H1 (cell line): ENCODE results near the gene MRFAP1L1. TPM values are rescaled to one million over a fixed set of nuclear protein-coding genes. Genes with fewer than 3 reads are reported as not detected.

Experiments used
- CTBP2 ChIP-seq: IDR thresholded peaks from 2 replicates; pipeline ENCODE4 v1.7.0; 2011; ENCODE audit warnings: borderline replicate concordance, mild to moderate bottlenecking, moderate library complexity, mixed read lengths, low read length; ENCODE audit not compliant: insufficient read depth, insufficient read length
- EP300 ChIP-seq, 2 experiments: IDR thresholded peaks; 1 replicate in 1 of 2; 2 replicates in 1 of 2; pipeline ENCODE4 v1.6.1; 2011 to 2012; ENCODE audit warnings: low read depth in 2 of 2, low read length in 2 of 2, mild to moderate bottlenecking in 2 of 2, borderline replicate concordance in 1 of 2, inconsistent platforms in 1 of 2, moderate library complexity in 1 of 2
- SAP30 ChIP-seq: fragments of 300-600 bp; sonication (generic); IDR thresholded peaks from 2 replicates; pipeline ENCODE4 v1.7.1; 2012; ENCODE audit warnings: low read length, moderate library complexity, mild to moderate bottlenecking, inconsistent platforms; ENCODE audit not compliant: insufficient read depth, insufficient replicate concordance
- polyA plus RNA-seq, 7 experiments: library from polyadenylated mRNA; depleted of rRNA in 3 of 7; stranded (reverse) in 5 of 7; unstranded in 2 of 7; fragments of >200 nt in 5 of 7; fragments of 200-250 nt in 2 of 7; gene quantifications; 1 replicate in 5 of 7; 2 replicates in 1 of 7; 4 replicates in 1 of 7; pipeline versions ENCODE4 v1.2.1 to v1.2.3, GENCODE V29; 2011 to 2013; ENCODE audit warnings: missing spikeins in 2 of 7, mixed read lengths in 2 of 7
- total RNA-seq: library from RNA; stranded (reverse); fragmentation: NEBNext Ultra II Directional; extraction: Animal tissue kit (Norgen Biotek cat#: 25700); gene quantifications from 2 replicates; pipeline ENCODE4 v1.2.1, GENCODE V29; 2021

MRFAP1L1 gene
- total and polyA plus RNA-seq, 2 of the 8 experiments (the other 6 are each of a cell fraction or from before 2014, with no cell fraction given): 26.8 to 54.3 TPM

GRCh38 chr4:6665320-6665654 lies 44.4 kb downstream of the MRFAP1L1 start (continued):
- TF ChIP-seq EP300 (IDR thresholded peaks at IDR 0.05; ENCODE audit: borderline replicate concordance in 1 of 2, low read depth in 2 of 2, low read length in 2 of 2) (no peak), SAP30 (no peak), CTBP2 (no peak)
- TF ChIP-seq, all 59 proteins: peak for 0
